AG09319 (cell line): ENCODE measurements around the gene TSPAN5.

Experiments
- DNase-seq: peaks from one replicate; pipeline ENCODE4 v3.0.0-alpha.2; 2010; ENCODE audit warnings: low read depth; ENCODE audit errors: extremely low read depth
- TF ChIP-seq, protein P1 (sequence below): IDR thresholded peaks from 2 replicates; pipeline ENCODE4 v1.5.1; 2011; ENCODE audit warnings: low read depth, mild to moderate bottlenecking, inconsistent platforms, low read length, moderate library complexity

TSPAN5 gene

DNA sequence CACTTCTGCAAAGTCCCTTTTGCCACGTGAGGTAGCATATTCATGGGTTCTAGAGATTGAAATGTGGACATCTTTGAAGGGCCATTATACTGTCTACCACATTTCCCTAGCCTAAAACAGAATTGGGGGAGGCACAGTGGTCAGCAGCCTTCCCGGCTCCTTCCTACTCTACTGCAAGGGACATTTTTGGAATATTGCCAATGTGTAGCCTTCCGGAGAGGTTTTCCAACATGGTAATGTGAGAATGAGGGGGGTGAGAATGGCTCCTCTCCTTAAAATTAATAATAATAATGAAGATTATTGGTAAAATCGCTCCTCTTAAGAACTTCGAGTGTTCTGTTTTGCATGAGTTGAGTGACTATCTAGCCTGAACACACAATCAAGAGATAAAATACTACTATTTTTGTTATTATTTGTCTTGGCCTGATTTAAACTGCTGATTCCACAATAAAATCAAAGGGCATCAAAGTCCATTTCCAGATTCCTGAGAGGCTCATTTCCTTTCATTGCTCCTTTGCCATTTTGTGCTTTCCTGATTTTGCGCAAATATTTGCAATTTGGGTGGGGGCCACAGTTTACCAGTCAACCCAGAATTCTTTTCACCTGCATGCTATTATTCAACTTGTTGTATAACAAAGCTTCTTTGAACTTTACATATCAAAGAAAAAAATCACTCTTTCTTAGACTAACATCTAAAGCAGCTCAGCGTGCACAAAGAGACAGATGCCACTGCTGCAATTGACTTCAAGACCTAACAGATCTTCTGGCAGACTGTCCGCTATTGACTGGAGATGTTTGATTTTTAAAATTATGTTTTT lies 27.0 kb upstream of the TSPAN5 start:
- TF ChIP-seq, protein P1, sequence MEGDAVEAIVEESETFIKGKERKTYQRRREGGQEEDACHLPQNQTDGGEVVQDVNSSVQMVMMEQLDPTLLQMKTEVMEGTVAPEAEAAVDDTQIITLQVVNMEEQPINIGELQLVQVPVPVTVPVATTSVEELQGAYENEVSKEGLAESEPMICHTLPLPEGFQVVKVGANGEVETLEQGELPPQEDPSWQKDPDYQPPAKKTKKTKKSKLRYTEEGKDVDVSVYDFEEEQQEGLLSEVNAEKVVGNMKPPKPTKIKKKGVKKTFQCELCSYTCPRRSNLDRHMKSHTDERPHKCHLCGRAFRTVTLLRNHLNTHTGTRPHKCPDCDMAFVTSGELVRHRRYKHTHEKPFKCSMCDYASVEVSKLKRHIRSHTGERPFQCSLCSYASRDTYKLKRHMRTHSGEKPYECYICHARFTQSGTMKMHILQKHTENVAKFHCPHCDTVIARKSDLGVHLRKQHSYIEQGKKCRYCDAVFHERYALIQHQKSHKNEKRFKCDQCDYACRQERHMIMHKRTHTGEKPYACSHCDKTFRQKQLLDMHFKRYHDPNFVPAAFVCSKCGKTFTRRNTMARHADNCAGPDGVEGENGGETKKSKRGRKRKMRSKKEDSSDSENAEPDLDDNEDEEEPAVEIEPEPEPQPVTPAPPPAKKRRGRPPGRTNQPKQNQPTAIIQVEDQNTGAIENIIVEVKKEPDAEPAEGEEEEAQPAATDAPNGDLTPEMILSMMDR, result no peak
- no peak for DNase-seq

DNA sequence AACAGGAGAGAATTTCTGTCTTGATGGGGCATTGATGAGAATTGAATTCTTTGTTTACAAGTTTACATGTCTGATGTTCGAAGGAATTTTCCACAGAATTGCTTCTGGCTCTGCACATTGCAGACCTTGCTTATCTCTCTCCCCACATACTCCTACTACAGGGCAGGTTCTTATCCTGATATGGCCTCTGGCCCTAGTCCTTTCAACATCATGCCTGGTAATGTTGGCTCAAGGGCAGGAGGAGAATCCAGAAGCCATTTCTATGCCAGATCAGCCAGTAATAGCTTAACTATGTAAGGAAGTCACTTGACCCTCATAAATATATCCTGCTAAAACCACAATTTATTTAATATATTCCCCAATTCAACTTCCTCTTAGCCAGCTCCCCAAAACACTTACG lies 24.3 kb upstream of the TSPAN5 start:
- TF ChIP-seq, protein P1, result no peak
- DNase-seq, result no peak

DNA sequence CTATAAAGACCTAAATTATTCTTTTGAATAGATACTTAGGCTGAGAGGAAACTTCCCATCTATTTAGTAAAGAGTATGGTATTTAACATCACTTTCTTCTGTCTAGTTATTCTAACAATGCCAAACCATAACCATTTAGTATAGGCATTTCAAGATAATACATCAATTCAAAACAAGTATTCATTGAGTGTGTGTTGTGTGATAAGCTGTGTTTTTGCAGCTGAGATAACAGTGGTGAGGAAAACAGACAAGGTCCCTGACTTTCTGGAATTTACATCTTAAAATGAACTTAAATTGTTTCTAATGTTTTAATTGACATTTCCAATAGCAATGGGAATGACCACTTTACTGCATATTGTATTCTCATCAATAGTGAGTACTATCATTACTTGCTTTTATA lies 22.4 kb upstream of the TSPAN5 start:
- TF ChIP-seq, protein P1, result no peak
- DNase-seq, result no peak

DNA sequence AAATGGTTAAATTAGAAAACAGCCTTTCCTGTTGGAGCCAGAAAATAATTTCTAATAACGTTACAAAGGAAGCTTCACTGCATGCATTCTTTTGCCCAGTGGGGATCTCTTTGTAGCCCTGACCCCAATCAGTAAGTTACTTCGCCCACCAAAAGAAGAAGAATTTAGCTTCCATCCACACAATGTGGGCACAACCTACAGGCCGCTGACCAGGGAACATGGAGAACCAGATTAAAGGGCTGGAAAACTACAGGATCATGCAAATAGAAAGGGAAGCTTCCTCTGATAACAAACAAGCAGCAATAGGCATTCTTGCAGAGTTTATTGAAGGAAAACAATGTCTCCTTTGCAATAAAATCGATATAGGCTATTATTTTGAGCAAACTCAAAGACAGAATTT lies 21.3 kb upstream of the TSPAN5 start:
- DNase-seq, result no peak
- TF ChIP-seq, protein P1, result no peak

DNA sequence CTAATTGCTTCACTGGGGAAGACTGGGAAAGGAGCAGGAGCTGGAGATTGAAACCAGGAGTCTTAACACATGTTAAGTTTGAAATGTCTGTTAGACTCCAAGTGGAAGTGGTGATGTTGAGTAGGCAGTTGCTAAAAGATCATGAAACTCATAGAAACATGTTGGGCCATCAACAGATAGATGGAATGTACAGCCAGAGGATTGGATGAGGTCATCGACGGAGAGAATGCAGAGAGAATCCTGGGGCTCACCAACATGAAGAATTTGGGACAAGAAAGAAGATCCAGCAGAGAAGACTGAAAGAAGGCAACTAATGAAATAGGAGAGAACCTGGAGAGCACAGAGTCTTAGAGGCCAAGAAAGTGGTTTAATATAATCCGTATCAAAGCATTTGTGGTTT lies 19.4 kb upstream of the TSPAN5 start:
- TF ChIP-seq, protein P1, result no peak
- no peak for DNase-seq

DNA sequence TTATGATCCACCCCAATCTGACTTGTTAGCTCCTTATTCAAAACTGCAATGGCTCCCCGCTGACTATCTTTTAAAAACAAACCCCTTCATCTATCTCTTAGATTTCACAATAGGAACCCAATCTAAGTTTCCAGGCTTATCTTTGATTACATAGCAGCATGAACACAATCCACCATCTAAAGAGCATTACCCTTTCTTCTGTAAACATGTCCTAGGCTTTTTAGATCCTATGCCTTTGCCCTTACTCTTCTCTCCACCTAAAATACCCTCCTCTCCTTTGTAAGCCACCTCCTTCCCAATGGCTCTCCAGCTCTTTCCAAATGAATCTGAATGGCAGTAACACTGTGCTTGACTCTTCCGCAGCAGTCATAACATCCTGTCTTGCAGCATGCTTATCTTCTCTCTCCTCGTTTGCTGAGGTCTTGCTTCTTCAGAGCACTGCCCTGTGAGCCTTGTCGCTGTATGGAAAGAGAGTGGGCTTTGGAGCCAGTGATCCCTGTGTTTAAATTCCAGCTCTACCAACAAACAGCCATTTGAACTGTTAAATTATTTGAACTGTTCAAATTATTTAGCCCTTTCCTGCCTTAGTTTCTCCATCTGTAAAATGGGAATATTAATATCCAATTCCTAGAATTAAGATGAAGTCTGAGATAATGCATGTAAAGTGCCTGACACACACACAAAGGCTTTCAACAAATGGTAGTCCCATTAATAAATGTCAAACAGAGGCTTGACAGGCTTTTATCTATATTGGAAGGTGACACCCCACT lies 16.2 kb upstream of the TSPAN5 start:
- DNase-seq, result no peak
- TF ChIP-seq, protein P1, result no peak

DNA sequence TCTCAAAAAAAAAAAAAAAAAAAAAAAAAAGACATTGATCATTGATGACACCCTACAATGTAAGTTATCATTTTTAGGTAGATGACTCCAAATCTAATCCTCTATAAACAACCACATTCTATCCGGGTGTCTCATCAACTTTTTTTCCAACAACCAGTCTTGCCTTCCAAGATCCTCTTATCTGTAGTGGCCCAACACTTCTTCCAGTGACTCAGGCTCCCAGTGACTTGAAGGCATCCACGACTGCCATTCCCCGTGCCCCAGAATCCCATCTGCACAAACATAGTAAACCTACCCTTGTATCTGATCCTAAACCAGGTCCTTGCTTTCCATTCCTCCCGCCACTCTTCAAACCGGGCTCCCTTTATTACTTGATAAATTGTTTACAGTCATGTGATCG lies 15.6 kb upstream of the TSPAN5 start:
- no peak for DNase-seq
- TF ChIP-seq, protein P1, result no peak
